Skin of body (tissue), 2 donors: ENCODE results near the gene EYA2. TPM values are rescaled to one million over a fixed set of nuclear protein-coding genes. Genes with fewer than 3 reads are reported as not detected.
"Not testable (repeated sequence)": the region's sequence is repeated elsewhere in the genome, so short reads cannot be mapped to it uniquely, and the experiment has no call there.

Source experiments
- DNase-seq: peaks from one replicate; lab custom pipeline; 2025; lab: John Stamatoyannopoulos, UW
- total RNA-seq: library from RNA; depleted of rRNA; stranded (reverse); fragments of >200 nt; gene quantifications from one replicate; pipeline ENCODE4 v1.2.3, GENCODE V29; 2014

Gene EYA2
- total RNA-seq, 1 donor from 2014 or later = 0.59 TPM

DNA sequence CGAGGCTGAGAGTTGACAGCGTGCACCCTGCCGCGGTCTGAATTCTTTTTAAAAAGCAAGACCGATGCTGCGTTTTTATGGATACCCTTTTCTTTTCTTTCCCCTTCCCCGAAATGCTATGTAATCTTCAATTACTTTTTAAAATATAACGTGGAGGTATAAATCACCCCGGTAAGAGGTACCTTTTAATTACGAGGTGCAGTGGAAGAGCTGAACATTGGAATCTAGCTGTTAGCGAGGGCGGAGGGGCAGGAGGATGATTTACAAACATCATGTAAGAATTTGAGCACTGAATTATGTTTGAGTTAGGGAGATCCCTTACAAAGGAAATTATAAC, 1.2 kb downstream of the EYA2 start:
- no peak for DNase-seq

GRCh38 chr20:46897328-46897880, 2.8 kb downstream of the EYA2 start:
- no peak for DNase-seq

DNA sequence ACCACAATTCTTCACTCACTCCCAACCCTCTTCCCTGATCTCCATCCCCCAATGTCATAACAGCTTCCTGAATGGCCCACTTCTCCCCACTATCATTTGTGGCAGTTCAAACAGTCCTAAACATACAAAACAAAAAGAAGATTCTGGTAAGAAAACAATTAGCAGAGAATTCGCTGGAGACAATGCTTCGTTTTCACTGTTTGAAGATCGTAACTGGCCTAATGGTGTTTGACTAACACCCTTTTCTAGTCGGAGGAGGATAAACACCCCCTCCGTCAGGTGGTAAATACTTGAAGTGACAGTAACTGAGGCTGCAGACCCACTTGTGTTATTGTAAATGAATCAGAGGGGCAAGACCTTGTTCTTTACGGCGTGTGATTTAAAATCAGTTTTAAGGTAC, 3.8 kb downstream of the EYA2 start:
- no peak for DNase-seq

GRCh38 chr20:46899621-46900020, 5.0 kb downstream of the EYA2 start:
- no peak for DNase-seq

GRCh38 chr20:46900086-46900485, 5.4 kb downstream of the EYA2 start:
- no peak for DNase-seq

DNA sequence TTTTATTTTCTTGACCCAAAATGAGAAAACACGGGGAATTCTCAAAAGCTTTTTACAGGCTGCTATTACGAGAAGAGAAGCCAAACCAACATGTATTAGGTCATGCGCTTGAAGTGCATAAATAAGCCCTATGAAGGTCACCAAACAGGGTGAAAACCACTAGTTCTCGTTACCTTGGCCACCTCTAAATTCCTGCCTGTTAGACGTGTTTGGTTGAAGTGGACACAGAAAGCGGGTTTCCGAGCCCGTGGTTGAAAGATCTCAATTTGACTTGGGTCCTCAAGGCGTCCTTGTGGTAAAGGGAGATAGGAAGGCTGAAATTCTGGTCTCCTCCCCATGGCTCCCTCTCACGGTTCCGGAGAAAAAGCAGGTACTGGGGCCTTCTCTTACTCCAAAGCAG, 6.2 kb downstream of the EYA2 start:
- no peak for DNase-seq

GRCh38 chr20:46901638-46902037, 7.0 kb downstream of the EYA2 start:
- DNase-seq = no peak

GRCh38 chr20:46903256-46903655, 8.6 kb downstream of the EYA2 start:
- DNase-seq = no peak

- DNase-seq = no peak
Observed at GRCh38 chr20:46903937-46904336, 9.3 kb downstream of the EYA2 start.

- DNase-seq = no peak
Observed at GRCh38 chr20:46905364-46906125, 10.9 kb downstream of the EYA2 start.

GRCh38 chr20:46913329-46914044, 18.8 kb downstream of the EYA2 start:
- DNase-seq = no peak

DNA sequence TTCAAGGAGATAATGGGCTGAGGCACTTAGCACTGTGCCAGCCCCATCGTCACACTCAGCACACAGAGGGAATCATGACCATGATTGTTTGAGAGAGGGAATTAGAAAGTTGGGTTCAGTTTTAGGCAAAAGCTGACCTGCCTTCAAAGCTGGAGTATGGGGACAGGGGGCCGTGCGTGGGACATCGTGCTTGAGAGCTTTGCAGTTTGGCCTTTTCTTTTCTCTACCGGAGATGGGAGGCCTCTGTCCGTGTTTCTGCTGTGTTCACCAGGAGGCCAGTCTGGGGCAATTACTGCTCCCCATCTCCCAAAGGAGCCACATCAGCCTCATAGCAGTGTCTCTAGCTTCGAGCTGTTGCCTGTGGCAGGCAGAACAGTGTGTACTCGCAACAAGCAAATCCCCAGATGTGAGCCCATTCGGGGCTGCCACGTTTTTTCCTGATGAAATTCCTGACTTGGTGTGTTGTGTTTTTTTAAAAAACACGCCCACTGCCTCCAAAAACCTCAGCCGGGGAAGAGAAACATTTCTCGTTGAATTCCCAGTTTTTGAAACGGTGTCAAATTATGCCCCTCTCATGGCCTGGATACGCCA, 20.2 kb downstream of the EYA2 start:
- DNase-seq = no peak

DNA sequence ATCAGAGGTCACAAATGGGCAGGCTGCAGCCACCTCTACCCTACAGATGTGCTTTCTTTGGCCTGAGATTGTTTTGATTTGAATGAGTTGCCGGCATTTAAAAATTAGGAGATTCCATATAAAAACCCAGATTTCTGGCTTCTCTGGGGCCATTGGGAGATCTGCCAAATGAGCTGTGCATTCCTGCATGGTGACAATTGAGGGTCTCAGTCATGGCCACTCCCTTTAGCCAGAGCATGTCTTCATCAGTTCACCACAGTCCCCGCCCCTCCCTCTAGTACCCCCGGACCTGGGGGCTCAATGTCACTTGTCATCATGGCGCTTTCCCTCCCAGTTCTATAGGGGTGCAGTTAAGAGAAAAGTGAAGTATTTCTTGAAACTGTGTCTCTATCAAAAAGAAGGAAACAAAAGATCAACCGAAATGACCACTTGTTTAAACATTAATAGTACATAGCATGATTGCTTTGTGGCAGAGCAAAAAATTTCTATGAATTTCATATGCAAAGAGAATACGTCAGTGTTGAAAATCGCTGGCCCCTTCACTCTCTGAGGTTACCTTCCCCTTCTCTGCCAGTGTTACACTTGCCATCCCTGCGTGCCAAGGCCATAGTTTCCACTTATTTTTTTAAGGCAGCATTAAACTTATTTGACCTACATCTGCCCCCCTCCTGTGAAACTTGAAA, 21.1 kb downstream of the EYA2 start:
- no peak for DNase-seq

GRCh38 chr20:46916258-46916603, 21.6 kb downstream of the EYA2 start:
- no peak for DNase-seq

- no peak for DNase-seq
Observed at GRCh38 chr20:46917155-46917554, 22.5 kb downstream of the EYA2 start.

GRCh38 chr20:46920114-46920513, 25.5 kb downstream of the EYA2 start:
- DNase-seq = no peak

DNA sequence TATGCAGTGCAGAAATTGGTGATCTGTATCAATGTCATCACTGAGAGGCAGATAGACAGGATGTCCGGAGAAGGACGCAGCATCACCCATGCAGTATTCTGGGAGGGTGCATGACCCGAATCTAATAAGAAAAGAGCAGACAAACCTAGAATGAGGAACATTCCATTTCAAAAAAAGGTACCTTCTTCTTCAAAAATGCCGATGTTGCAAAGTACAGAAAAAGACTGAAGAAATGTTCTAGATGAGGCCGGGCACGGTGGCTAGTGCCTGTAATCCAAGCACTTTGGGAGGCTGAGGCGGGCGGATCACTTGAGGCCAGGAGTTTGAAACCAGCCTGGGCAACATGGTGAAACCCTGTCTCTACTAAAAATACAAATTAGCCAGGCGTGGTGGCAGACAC, 28.2 kb downstream of the EYA2 start:
- not testable (repeated sequence) for DNase-seq

- DNase-seq = no peak
Observed at GRCh38 chr20:46923550-46923949, 28.9 kb downstream of the EYA2 start.

GRCh38 chr20:46928580-46929132, 34.0 kb downstream of the EYA2 start:
- DNase-seq = no peak

DNA sequence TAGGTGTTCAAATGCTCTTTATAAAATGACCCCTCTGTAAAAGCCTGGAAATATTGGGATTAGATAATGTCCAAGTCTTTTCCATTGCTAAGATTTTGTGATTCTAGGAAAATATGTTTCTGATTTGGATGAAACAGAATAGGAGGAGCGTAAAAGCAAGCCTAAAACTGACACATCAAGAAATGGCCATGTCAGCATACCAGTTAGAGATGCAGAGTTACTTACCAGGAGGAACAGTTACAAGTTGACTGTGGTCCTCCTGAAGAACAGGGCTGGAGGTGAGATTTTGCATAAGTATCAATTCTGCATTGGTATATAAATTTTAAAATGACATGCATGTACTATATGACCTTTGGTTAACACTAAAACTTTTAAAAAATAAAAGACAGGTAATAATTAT, 35.3 kb downstream of the EYA2 start:
- no peak for DNase-seq

DNA sequence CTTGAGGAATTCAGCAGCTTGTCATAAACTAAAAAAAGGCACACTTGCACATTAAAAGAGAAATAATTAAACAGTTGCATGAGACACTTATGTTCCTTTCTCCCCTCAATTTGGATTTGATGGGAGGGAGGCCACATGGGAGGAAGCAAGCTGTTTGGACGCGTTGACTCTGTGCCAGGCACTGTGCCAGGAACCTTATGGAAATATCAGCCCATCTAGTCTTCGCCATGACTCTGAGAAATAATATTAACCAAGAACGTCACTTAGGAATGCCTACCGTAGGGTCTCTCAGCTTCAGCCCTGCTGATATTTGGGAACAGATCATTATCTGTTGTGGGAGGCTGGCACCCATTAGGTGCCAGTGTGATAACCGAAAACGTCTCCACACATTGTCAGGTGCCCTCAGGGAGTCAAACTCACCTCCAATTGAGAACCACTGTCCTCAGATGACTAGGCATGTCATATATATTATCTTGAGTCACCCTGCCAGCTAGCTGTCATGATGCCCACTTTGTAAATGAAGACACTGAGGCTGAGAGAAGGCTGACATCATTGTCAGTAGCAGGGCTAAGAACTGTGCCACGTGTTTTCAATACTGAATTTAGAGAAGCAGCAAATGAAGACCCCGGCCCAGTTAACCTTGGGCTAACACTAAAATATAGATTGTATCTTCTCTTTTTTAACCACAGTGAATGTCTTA, 36.1 kb downstream of the EYA2 start:
- no peak for DNase-seq
